HepG2 (cell line): ENCODE measurements around the gene TRIM66. TPM values are rescaled to one million over a fixed set of nuclear protein-coding genes. Genes with fewer than 3 reads are reported as not detected.

Experiments
- CAMTA2 ChIP-seq: sonication (generic); formaldehyde crosslinking; IDR thresholded peaks from 2 replicates; pipeline ENCODE4 v1.4.0; 2020; ENCODE audit warnings: mild to moderate bottlenecking, missing genetic modification reagents, borderline replicate concordance
- CCDC6 ChIP-seq: sonication (generic); formaldehyde crosslinking; IDR thresholded peaks from 2 replicates; pipeline ENCODE4 v1.8.1; 2022; ENCODE audit warnings: mild to moderate bottlenecking, missing genetic modification reagents, moderate library complexity
- CENPT ChIP-seq: sonication (generic); formaldehyde crosslinking; IDR thresholded peaks from 2 replicates; pipeline ENCODE4 v1.8.0; 2022; ENCODE audit warnings: low read depth, mild to moderate bottlenecking, moderate library complexity, missing genetic modification reagents
- HNRNPLL ChIP-seq: fragments of 200-400 bp; formaldehyde crosslinking; IDR thresholded peaks from 2 replicates; pipeline ENCODE4 v1.6.1; 2017; ENCODE audit warnings: mild to moderate bottlenecking, low read depth, low read length; ENCODE audit not compliant: poor library complexity, severe bottlenecking
- NCOA2 ChIP-seq: sonication (generic); formaldehyde crosslinking; IDR thresholded peaks from 2 replicates; pipeline ENCODE4 v1.8.0; 2022; ENCODE audit warnings: inconsistent platforms
- NCOR1 ChIP-seq: fragments of 200-600 bp; sonication (generic); IDR thresholded peaks from 2 replicates; pipeline ENCODE4 v1.7.0; 2017; ENCODE audit warnings: antibody characterized with exemption, low read length, borderline replicate concordance
- RAD21 ChIP-seq: fragments of 450-650 bp; formaldehyde crosslinking; IDR thresholded peaks from 2 replicates; pipeline ENCODE4 v1.5.0; 2020; ENCODE audit warnings: mild to moderate bottlenecking
- RBM22 ChIP-seq: fragments of 200-400 bp; formaldehyde crosslinking; optimal IDR thresholded peaks from 2 replicates; pipeline ENCODE3; 2017; ENCODE audit warnings: mild to moderate bottlenecking, low read length, moderate library complexity
- SAFB2 ChIP-seq: sonication (generic); formaldehyde crosslinking; IDR thresholded peaks from 2 replicates; pipeline ENCODE4 v1.5.1; 2020; ENCODE audit warnings: missing genetic modification reagents, low read depth, mild to moderate bottlenecking, borderline replicate concordance
- SMARCC2 ChIP-seq: fragments of 450-650 bp; IDR thresholded peaks from 2 replicates; pipeline ENCODE4 v1.6.1; 2017; ENCODE audit warnings: antibody characterized with exemption, mild to moderate bottlenecking
- SOX6 ChIP-seq, 2 experiments: fragments of 450-650 bp in 1 of 2; sonication (generic) in 1 of 2; formaldehyde crosslinking in 1 of 2; IDR thresholded peaks; 2 replicates each; pipeline versions ENCODE4 v1.4.0 to v1.6.1; 2017 to 2020; ENCODE audit warnings: antibody characterized with exemption in 1 of 2, mild to moderate bottlenecking in 1 of 2, missing genetic modification reagents in 1 of 2
- TAF1 ChIP-seq: sonication (generic); formaldehyde crosslinking; IDR thresholded peaks from 2 replicates; pipeline ENCODE4 v1.4.0; 2020; ENCODE audit warnings: missing genetic modification reagents
- TBX3 ChIP-seq: fragments of 450-650 bp; IDR thresholded peaks from 2 replicates; pipeline ENCODE4 v1.6.1; 2017; ENCODE audit warnings: antibody characterized with exemption, mild to moderate bottlenecking, inconsistent platforms, borderline replicate concordance
- ZFP36 ChIP-seq: fragments of 150-350 bp; IDR thresholded peaks from 2 replicates; pipeline ENCODE4 v1.6.1; 2018; ENCODE audit warnings: borderline replicate concordance, low read length, low read depth; ENCODE audit not compliant: partially characterized antibody
- ZNF138 ChIP-seq: sonication (generic); formaldehyde crosslinking; IDR thresholded peaks from 2 replicates; pipeline ENCODE4 v1.5.0; 2020; ENCODE audit warnings: mild to moderate bottlenecking, low read depth, missing genetic modification reagents
- ZNF30 ChIP-seq: sonication (generic); formaldehyde crosslinking; IDR thresholded peaks from 2 replicates; pipeline ENCODE4 v1.5.0; 2020; ENCODE audit warnings: mild to moderate bottlenecking, missing genetic modification reagents
- ZNF552 ChIP-seq: sonication (generic); formaldehyde crosslinking; IDR thresholded peaks from 2 replicates; pipeline ENCODE4 v1.9.0; 2022; ENCODE audit warnings: missing genetic modification reagents, mild to moderate bottlenecking, borderline replicate concordance
- ZNF589 ChIP-seq: sonication (generic); formaldehyde crosslinking; conservative IDR thresholded peaks from 2 replicates; pipeline ENCODE4 v1.8.0; 2022; ENCODE audit warnings: mild to moderate bottlenecking, moderate library complexity, missing genetic modification reagents
- ZNF792 ChIP-seq: IDR thresholded peaks from 2 replicates; pipeline ENCODE4 v1.6.1; 2016
- ZNF841 ChIP-seq: sonication (generic); formaldehyde crosslinking; IDR thresholded peaks from 2 replicates; pipeline ENCODE4 v1.8.1; 2023; ENCODE audit warnings: missing genetic modification reagents, borderline replicate concordance
- polyA plus RNA-seq, 8 experiments: library from polyadenylated mRNA; depleted of rRNA in 3 of 8; stranded (reverse) in 7 of 8; unstranded in 1 of 8; fragments of >200 nt; fragmentation: Illumina TruSeq in 4 of 8; extraction: Trizol in 4 of 8; gene quantifications; 2 replicates each; pipeline versions ENCODE4 v1.2.1 to v1.2.3, GENCODE V29; 2011 to 2016; ENCODE audit warnings: low read depth in 4 of 8, missing spikeins in 1 of 8, mixed read lengths in 1 of 8; ENCODE audit not compliant: insufficient read depth in 1 of 8
- total RNA-seq, 5 experiments: library from RNA; depleted of rRNA; stranded (reverse); fragments of >200 nt; fragmentation: Illumina TruSeq; extraction: Trizol; gene quantifications; 2 replicates each; pipeline ENCODE4 v1.2.3, GENCODE V29; 2016; ENCODE audit warnings: low read depth in 1 of 5
- TF ChIP-seq, protein P1 (sequence below): IDR thresholded peaks from 2 replicates; pipeline ENCODE4 v1.6.1; 2016; ENCODE audit warnings: low read depth, control low read depth
- TF ChIP-seq, protein P2 (sequence below): sonication (generic); formaldehyde crosslinking; IDR thresholded peaks from 2 replicates; pipeline ENCODE4 v1.5.0; 2020; ENCODE audit warnings: mild to moderate bottlenecking, missing genetic modification reagents, moderate library complexity
- TF ChIP-seq, protein P3 (sequence below): sonication (generic); formaldehyde crosslinking; IDR thresholded peaks from 2 replicates; pipeline ENCODE4 v1.5.1; 2020; ENCODE audit warnings: missing genetic modification reagents, mild to moderate bottlenecking, borderline replicate concordance

The TRIM66 gene
- total and polyA plus RNA-seq, 2 of the 13 experiments (the other 11 are each of a cell fraction or from before 2014, with no cell fraction given) = 4.9 to 6.1 TPM

GRCh38 chr11:8688414-8689362 lies 6.2 kb upstream of the TRIM66 start (continued):
- TF ChIP-seq SOX6 (IDR thresholded peaks at IDR 0.05) (no peak), SOX6 (CRISPR knock-in tag; IDR thresholded peaks at IDR 0.05) (peak; percentile 70), NCOR1 (peak; percentile 35; the same call in 1 of the 2 replicates), TAF1 (CRISPR knock-in tag) (peak; percentile 75), ZNF30 (CRISPR knock-in tag) (no peak), SMARCC2 (no peak), RAD21 (CRISPR knock-in tag) (peak; percentile 78; the same call in 1 of the 2 replicates), ZFP36 (no peak), CCDC6 (CRISPR knock-in tag) (peak; percentile 93), NCOA2 (peak; percentile 73; the same call in 1 of the 2 replicates), HNRNPLL (peak; percentile 82), CENPT (CRISPR knock-in tag) (peak; percentile 79; the same call in 1 of the 2 replicates), ZNF841 (CRISPR knock-in tag) (no peak), ZNF138 (CRISPR knock-in tag) (no peak), ZNF552 (CRISPR knock-in tag) (0 out of 2 replicates have a peak, but pooled peaks have one; percentile 48), TBX3 (no peak), ZNF792 (peak; percentile 91), CAMTA2 (CRISPR knock-in tag) (no peak), ZNF589 (CRISPR knock-in tag) (no peak), RBM22 (peak; percentile 100), SAFB2 (peak; percentile 95; the same call in 1 of the 2 replicates)
- TF ChIP-seq, protein P1, sequence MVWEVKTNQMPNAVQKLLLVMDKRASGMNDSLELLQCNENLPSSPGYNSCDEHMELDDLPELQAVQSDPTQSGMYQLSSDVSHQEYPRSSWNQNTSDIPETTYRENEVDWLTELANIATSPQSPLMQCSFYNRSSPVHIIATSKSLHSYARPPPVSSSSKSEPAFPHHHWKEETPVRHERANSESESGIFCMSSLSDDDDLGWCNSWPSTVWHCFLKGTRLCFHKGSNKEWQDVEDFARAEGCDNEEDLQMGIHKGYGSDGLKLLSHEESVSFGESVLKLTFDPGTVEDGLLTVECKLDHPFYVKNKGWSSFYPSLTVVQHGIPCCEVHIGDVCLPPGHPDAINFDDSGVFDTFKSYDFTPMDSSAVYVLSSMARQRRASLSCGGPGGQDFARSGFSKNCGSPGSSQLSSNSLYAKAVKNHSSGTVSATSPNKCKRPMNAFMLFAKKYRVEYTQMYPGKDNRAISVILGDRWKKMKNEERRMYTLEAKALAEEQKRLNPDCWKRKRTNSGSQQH (CRISPR knock-in tag) = peak; percentile 85
- TF ChIP-seq, protein P2, sequence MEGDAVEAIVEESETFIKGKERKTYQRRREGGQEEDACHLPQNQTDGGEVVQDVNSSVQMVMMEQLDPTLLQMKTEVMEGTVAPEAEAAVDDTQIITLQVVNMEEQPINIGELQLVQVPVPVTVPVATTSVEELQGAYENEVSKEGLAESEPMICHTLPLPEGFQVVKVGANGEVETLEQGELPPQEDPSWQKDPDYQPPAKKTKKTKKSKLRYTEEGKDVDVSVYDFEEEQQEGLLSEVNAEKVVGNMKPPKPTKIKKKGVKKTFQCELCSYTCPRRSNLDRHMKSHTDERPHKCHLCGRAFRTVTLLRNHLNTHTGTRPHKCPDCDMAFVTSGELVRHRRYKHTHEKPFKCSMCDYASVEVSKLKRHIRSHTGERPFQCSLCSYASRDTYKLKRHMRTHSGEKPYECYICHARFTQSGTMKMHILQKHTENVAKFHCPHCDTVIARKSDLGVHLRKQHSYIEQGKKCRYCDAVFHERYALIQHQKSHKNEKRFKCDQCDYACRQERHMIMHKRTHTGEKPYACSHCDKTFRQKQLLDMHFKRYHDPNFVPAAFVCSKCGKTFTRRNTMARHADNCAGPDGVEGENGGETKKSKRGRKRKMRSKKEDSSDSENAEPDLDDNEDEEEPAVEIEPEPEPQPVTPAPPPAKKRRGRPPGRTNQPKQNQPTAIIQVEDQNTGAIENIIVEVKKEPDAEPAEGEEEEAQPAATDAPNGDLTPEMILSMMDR (CRISPR knock-in tag) = peak; percentile 84
- TF ChIP-seq, protein P3, sequence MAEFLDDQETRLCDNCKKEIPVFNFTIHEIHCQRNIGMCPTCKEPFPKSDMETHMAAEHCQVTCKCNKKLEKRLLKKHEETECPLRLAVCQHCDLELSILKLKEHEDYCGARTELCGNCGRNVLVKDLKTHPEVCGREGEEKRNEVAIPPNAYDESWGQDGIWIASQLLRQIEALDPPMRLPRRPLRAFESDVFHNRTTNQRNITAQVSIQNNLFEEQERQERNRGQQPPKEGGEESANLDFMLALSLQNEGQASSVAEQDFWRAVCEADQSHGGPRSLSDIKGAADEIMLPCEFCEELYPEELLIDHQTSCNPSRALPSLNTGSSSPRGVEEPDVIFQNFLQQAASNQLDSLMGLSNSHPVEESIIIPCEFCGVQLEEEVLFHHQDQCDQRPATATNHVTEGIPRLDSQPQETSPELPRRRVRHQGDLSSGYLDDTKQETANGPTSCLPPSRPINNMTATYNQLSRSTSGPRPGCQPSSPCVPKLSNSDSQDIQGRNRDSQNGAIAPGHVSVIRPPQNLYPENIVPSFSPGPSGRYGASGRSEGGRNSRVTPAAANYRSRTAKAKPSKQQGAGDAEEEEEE (CRISPR knock-in tag) = no peak; the same call in 1 of the 2 replicates
